H9 (cell line): ENCODE results near the gene GRAMD1B. TPM values are rescaled to one million over a fixed set of nuclear protein-coding genes. Genes with fewer than 3 reads are reported as not detected.

Source experiments
- DNase-seq: peaks from one replicate; pipeline ENCODE4 v3.0.0-alpha.2; 2017
- H2AFZ ChIP-seq: one replicate; pipeline ENCODE4 v1.6.1; 2013; ENCODE audit warnings: mild to moderate bottlenecking, low read length, control low read depth, moderate library complexity
- H2AK5ac ChIP-seq: 2 replicates; pipeline ENCODE4 v1.6.1; 2013; ENCODE audit warnings: low read length, control low read depth, mixed read lengths; ENCODE audit not compliant: insufficient read length
- H2BK120ac ChIP-seq: one replicate; pipeline ENCODE4 v1.6.1; 2013; ENCODE audit warnings: low read depth, mild to moderate bottlenecking, low read length, control low read depth, inconsistent platforms; ENCODE audit not compliant: poor library complexity, severe bottlenecking
- H2BK12ac ChIP-seq: 2 replicates; pipeline ENCODE4 v1.6.1; 2013; ENCODE audit warnings: low read length, control low read depth, mixed read lengths, low read depth; ENCODE audit not compliant: insufficient read length
- H2BK15ac ChIP-seq: 2 replicates; pipeline ENCODE4 v1.6.1; 2013; ENCODE audit warnings: low read depth, low read length, control low read depth
- H2BK20ac ChIP-seq: one replicate; pipeline ENCODE4 v1.6.1; 2013; ENCODE audit warnings: low read depth, mild to moderate bottlenecking, low read length, control low read depth, inconsistent platforms; ENCODE audit not compliant: poor library complexity, severe bottlenecking
- H2BK5ac ChIP-seq: 2 replicates; pipeline ENCODE4 v1.6.1; 2013; ENCODE audit warnings: low read length, control low read depth, mixed read lengths; ENCODE audit not compliant: insufficient read length
- H3K14ac ChIP-seq: 2 replicates; pipeline ENCODE4 v1.6.1; 2013; ENCODE audit warnings: low read length, control low read depth; ENCODE audit not compliant: insufficient read depth
- H3K18ac ChIP-seq: 2 replicates; pipeline ENCODE4 v1.6.1; 2013; ENCODE audit warnings: low read depth, mild to moderate bottlenecking, mixed read lengths, low read length, control low read depth; ENCODE audit not compliant: insufficient read length
- H3K23ac ChIP-seq: 2 replicates; pipeline ENCODE4 v1.6.1; 2013; ENCODE audit warnings: low read length, control low read depth, mixed read lengths, low read depth; ENCODE audit not compliant: insufficient read length
- H3K23me2 ChIP-seq: 2 replicates; pipeline ENCODE4 v1.6.1; 2013; ENCODE audit warnings: low read depth, mild to moderate bottlenecking, mixed read lengths, low read length, control low read depth; ENCODE audit not compliant: insufficient read length, poor library complexity, severe bottlenecking
- H3K27ac ChIP-seq: 2 replicates; pipeline ENCODE4 v1.5.1; 2013; ENCODE audit warnings: low read length, control low read depth, mixed read lengths, low read depth; ENCODE audit not compliant: insufficient read length
- H3K27me3 ChIP-seq: 2 replicates; pipeline ENCODE4 v1.6.1; 2013; ENCODE audit warnings: low read length, control low read depth, inconsistent platforms; ENCODE audit not compliant: insufficient read depth
- H3K4ac ChIP-seq: 2 replicates; pipeline ENCODE4 v1.6.1; 2013; ENCODE audit warnings: low read depth, mild to moderate bottlenecking, control low read depth, inconsistent platforms, low read length, moderate library complexity
- H3K4me1 ChIP-seq: 2 replicates; pipeline ENCODE4 v1.6.1; 2013; ENCODE audit warnings: low read length, control low read depth, inconsistent platforms; ENCODE audit not compliant: insufficient read depth
- H3K4me2 ChIP-seq: 2 replicates; pipeline ENCODE4 v1.6.1; 2013; ENCODE audit warnings: low read length, control low read depth, mixed read lengths; ENCODE audit not compliant: insufficient read length, insufficient read depth
- H3K56ac ChIP-seq: 2 replicates; pipeline ENCODE4 v1.6.1; 2013; ENCODE audit warnings: low read depth, mild to moderate bottlenecking, mixed read lengths, low read length, control low read depth; ENCODE audit not compliant: insufficient read length
- H3K79me1 ChIP-seq: 2 replicates; pipeline ENCODE4 v1.6.1; 2013; ENCODE audit warnings: low read depth, mild to moderate bottlenecking, moderate library complexity, low read length, control low read depth, inconsistent platforms; ENCODE audit not compliant: insufficient read depth, poor library complexity, severe bottlenecking
- H3K79me2 ChIP-seq: 2 replicates; pipeline ENCODE4 v1.6.1; 2013; ENCODE audit warnings: low read length, control low read depth, inconsistent platforms; ENCODE audit not compliant: insufficient read depth
- H3K9ac ChIP-seq: 2 replicates; pipeline ENCODE4 v1.6.1; 2013; ENCODE audit warnings: low read length, control low read depth, mixed read lengths; ENCODE audit not compliant: insufficient read length; ENCODE audit errors: extremely low read depth
- H3K9me3 ChIP-seq: one replicate; pipeline ENCODE4 v1.6.1; 2013; ENCODE audit warnings: low read depth, low read length, inconsistent platforms; ENCODE audit not compliant: control insufficient read depth
- H3T11ph ChIP-seq: one replicate; pipeline ENCODE4 v1.6.1; 2013; ENCODE audit warnings: mild to moderate bottlenecking, low read length, control low read depth, inconsistent platforms
- H4K20me1 ChIP-seq: one replicate; pipeline ENCODE4 v1.6.1; 2013; ENCODE audit not compliant: control insufficient read depth, insufficient read length, insufficient read depth
- H4K5ac ChIP-seq: 2 replicates; pipeline ENCODE4 v1.6.1; 2013; ENCODE audit warnings: low read depth, mild to moderate bottlenecking, mixed read lengths, low read length, control low read depth; ENCODE audit not compliant: insufficient read length
- H4K8ac ChIP-seq: replicated peaks from 2 replicates; pipeline ENCODE4 v1.6.1; 2013; ENCODE audit warnings: low read length, control low read depth, mixed read lengths, low read depth; ENCODE audit not compliant: insufficient read length
- H4K91ac ChIP-seq: 2 replicates; pipeline ENCODE4 v1.6.1; 2013; ENCODE audit warnings: low read depth, mild to moderate bottlenecking, moderate library complexity, mixed read lengths, low read length, control low read depth; ENCODE audit not compliant: insufficient read length
- H3K27ac Mint-ChIP-seq, 3 experiments: 2 replicates in 2 of 3; 3 replicates in 1 of 3; pipeline ENCODE4 v1.8.0; 2020 to 2021; ENCODE audit warnings: mixed read lengths in 3 of 3, mild to moderate bottlenecking in 1 of 3, moderate library complexity in 1 of 3
- H3K27me3 Mint-ChIP-seq: 2 replicates; pipeline ENCODE4 v1.8.0; 2021; ENCODE audit warnings: low read depth, mild to moderate bottlenecking, moderate library complexity, mixed read lengths
- H3K36me3 Mint-ChIP-seq, 3 experiments: 2 replicates in 2 of 3; 3 replicates in 1 of 3; pipeline ENCODE4 v1.8.0; 2020 to 2021; ENCODE audit warnings: low read depth in 3 of 3, mixed read lengths in 3 of 3; ENCODE audit not compliant: insufficient read depth in 1 of 3
- H3K4me1 Mint-ChIP-seq, 2 experiments: 2 replicates each; pipeline ENCODE4 v1.8.0; 2020; ENCODE audit warnings: mixed read lengths in 2 of 2
- H3K4me3 Mint-ChIP-seq, 2 experiments: 2 replicates in 1 of 2; 3 replicates in 1 of 2; pipeline ENCODE4 v1.8.0; 2020 to 2021; ENCODE audit warnings: mild to moderate bottlenecking in 2 of 2, mixed read lengths in 2 of 2, moderate library complexity in 1 of 2
- H3K9me3 Mint-ChIP-seq, 2 experiments: 2 replicates in 1 of 2; 3 replicates in 1 of 2; pipeline ENCODE4 v1.8.0; 2020; ENCODE audit warnings: mild to moderate bottlenecking in 2 of 2, mixed read lengths in 2 of 2, moderate library complexity in 1 of 2
- CTCF ChIP-seq: fragments of 200-600 bp; sonication (generic); conservative IDR thresholded peaks from 3 replicates; pipeline ENCODE4 v1.8.0; 2021; ENCODE audit warnings: antibody characterized with exemption, mild to moderate bottlenecking
- WGBS: extraction: QIAGEN DNeasy Blood & Tissue Kit; methylation state at CpG from one replicate; pipeline ENCODE4 v1.1.7; 2013; ENCODE audit warnings: missing lambda C conversion rate, low lambda C conversion rate, mixed read lengths; ENCODE audit not compliant: insufficient read length; ENCODE audit errors: extremely low coverage; 5-methylcytosine and 5-hydroxymethylcytosine counted together
- total RNA-seq: library from RNA; stranded (reverse); gene quantifications from 2 replicates; pipeline ENCODE4 v1.2.1, GENCODE V29; 2021

Gene GRAMD1B
- total RNA-seq, 1 experiment from 2014 or later: 25.9 TPM

GRCh38 chr11:123460012-123460700 lies 30.1 kb downstream of the GRAMD1B start:
- no peaks in the 10 kb centered on the region for H3K4me1 ChIP-seq
- no peaks in the 10 kb centered on the region for H3K79me2 ChIP-seq
- no peak overlapping the region for H2AK5ac ChIP-seq
- Mint-ChIP-seq H3K36me3 (peaks cover 3 to 12% (median 12%) of the 10 kb centered on the region in 3 experiments; a peak in 6 of 7 replicates), H3K27me3 (no peaks in the 10 kb centered on the region), H3K9me3 (no peaks in the 10 kb centered on the region), H3K27ac (peak overlapping the region in 2 of 3 experiments; percentile 51 to 63; a peak in 2 of 7 replicates), H3K4me3 (no peak overlapping the region), H3K4me1 (peaks cover 2 to 4% of the 10 kb centered on the region in 2 experiments; a peak in 3 of 4 replicates)
- no peak overlapping the region for H3K27ac ChIP-seq
- H3T11ph ChIP-seq: no peak overlapping the region
- no peaks in the 10 kb centered on the region for H3K79me1 ChIP-seq
- no peak overlapping the region for H2BK12ac ChIP-seq
- no peak overlapping the region for H3K14ac ChIP-seq
- no peak overlapping the region for H4K8ac ChIP-seq
- no peak overlapping the region for H3K56ac ChIP-seq
- no peak overlapping the region for H2BK20ac ChIP-seq
- no peaks in the 10 kb centered on the region for H4K20me1 ChIP-seq
- H2BK120ac ChIP-seq: no peak overlapping the region
- H3K9me3 ChIP-seq: no peaks in the 10 kb centered on the region
- no peaks in the 10 kb centered on the region for H3K23me2 ChIP-seq
- no peak for TF ChIP-seq CTCF
- no peak overlapping the region for H4K91ac ChIP-seq
- H3K18ac ChIP-seq: no peak overlapping the region
- no peaks in the 10 kb centered on the region for H3K27me3 ChIP-seq
- no peak overlapping the region for H2AFZ ChIP-seq
- no peak overlapping the region for H3K4ac ChIP-seq
- no peak overlapping the region for H3K9ac ChIP-seq
- H4K5ac ChIP-seq: no peak overlapping the region
- H3K23ac ChIP-seq: no peak overlapping the region
- no peak overlapping the region for H3K4me2 ChIP-seq
- no peak overlapping the region for H2BK5ac ChIP-seq
- WGBS: no CpG with 5 or more reads among the region's 7 CpGs
- no peak overlapping the region for H2BK15ac ChIP-seq
- no peak for DNase-seq
